Activated T-helper 1 cell treated with Interleukin-2 at 50 U/mL for 16 hours (primary cell): Measurements from ENCODE around the gene PRSS50.

ENCODE experiments used
- DNase-seq: peaks from one replicate; pipeline ENCODE4 v3.0.0-alpha.2; 2020; ENCODE audit warnings: low read depth

The PRSS50 gene

GRCh38 chr3:46669191-46669999 is 48.3 kb downstream of the PRSS50 start:
- no peak for DNase-seq

GRCh38 chr3:46668591-46668990 is 49.1 kb downstream of the PRSS50 start:
- DNase-seq = no peak

GRCh38 chr3:46668116-46668515 is 49.6 kb downstream of the PRSS50 start:
- no peak for DNase-seq

GRCh38 chr3:46667657-46668056 is 50.0 kb downstream of the PRSS50 start:
- DNase-seq = no peak

GRCh38 chr3:46667061-46667621 is 50.5 kb downstream of the PRSS50 start:
- DNase-seq = no peak

GRCh38 chr3:46666453-46666845 is 51.2 kb downstream of the PRSS50 start:
- DNase-seq = no peak

- no peak for DNase-seq
Measured at GRCh38 chr3:46665763-46666452, 51.8 kb downstream of the PRSS50 start.

- DNase-seq = no peak
Measured at GRCh38 chr3:46664971-46665762, 52.5 kb downstream of the PRSS50 start.

- DNase-seq = no peak
Measured at GRCh38 chr3:46664188-46664970, 53.3 kb downstream of the PRSS50 start.

- DNase-seq = no peak
Measured at GRCh38 chr3:46663591-46664135, 54.0 kb downstream of the PRSS50 start.

- DNase-seq = no peak
Measured at GRCh38 chr3:46662771-46663551, 54.7 kb downstream of the PRSS50 start.
